ENCODE results near the gene BCAP31. TPM values are rescaled to one million over a fixed set of nuclear protein-coding genes. Genes with fewer than 3 reads are reported as not detected.
"Not testable (repeated sequence)": the region's sequence is repeated elsewhere in the genome, so short reads cannot be mapped to it uniquely, and the experiment has no call there.

The BCAP31 gene
- total RNA-seq, 1 experiment from 2014 or later: 289 TPM

GRCh38 chrX:153696100-153696499 is 28.1 kb downstream of the BCAP31 start:
- Histone ChIP-seq H3K79me2 (ENCODE audit: low read length) (no peaks in the 10 kb centered on the region), H3K9me3 (ENCODE audit: low read length) (no peaks in the 10 kb centered on the region), H3K4me2 (ENCODE audit: low read length) (no peak overlapping the region), H2AFZ (ENCODE audit: low read length) (no peak overlapping the region), H3K27me3 (ENCODE audit: low read length) (no peaks in the 10 kb centered on the region), H3F3A (ENCODE audit: low read length, unreplicated experiment) (no peaks in the 10 kb centered on the region), H4K20me1 (ENCODE audit: low read length) (no peaks in the 10 kb centered on the region), H3K9me2 (replicated peaks; ENCODE audit: low read length) (no peaks in the 10 kb centered on the region), H3K4me3 (ENCODE audit: low read length) (no peak overlapping the region), H3K27ac (ENCODE audit: low read length) (no peak overlapping the region), H3K4me1 (ENCODE audit: insufficient read depth, low read length) (no peaks in the 10 kb centered on the region), H3K9ac (ENCODE audit: low read length) (no peak overlapping the region), H3K36me3 (ENCODE audit: low read depth, low read length) (no peaks in the 10 kb centered on the region)
- intact Hi-C loops (cut with micrococcal nuclease): no loop called here
- ChIA-PET POLR2A (ENCODE audit: unreplicated experiment) (no interaction called here), CTCF (no interaction called here)
- TF ChIP-seq EZH2phosphoT487 (IDR thresholded peaks at IDR 0.05; ENCODE audit: borderline replicate concordance, low read length) (no peak), EZH2 (IDR thresholded peaks at IDR 0.05; ENCODE audit: low read length, unreplicated experiment) (no peak), CTCF (conservative IDR thresholded peaks at IDR 0.05; ENCODE audit: low read depth, low read length) (no peak)
- no peak for ATAC-seq
- BruUV-seq (replicated peaks): TSS peak; percentile 24
- DNase-seq: no peak

- BruUV-seq (replicated peaks): no TSS peak
- Histone ChIP-seq H3K27ac (ENCODE audit: low read length) (no peak overlapping the region), H3K4me3 (ENCODE audit: low read length) (no peak overlapping the region), H3K27me3 (ENCODE audit: low read length) (no peaks in the 10 kb centered on the region), H3K4me1 (ENCODE audit: insufficient read depth, low read length) (peaks cover 8% of the 10 kb centered on the region), H4K20me1 (ENCODE audit: low read length) (no peaks in the 10 kb centered on the region), H3K9ac (ENCODE audit: low read length) (no peak overlapping the region), H2AFZ (ENCODE audit: low read length) (no peak overlapping the region), H3F3A (ENCODE audit: low read length, unreplicated experiment) (no peaks in the 10 kb centered on the region), H3K9me2 (replicated peaks; ENCODE audit: low read length) (no peaks in the 10 kb centered on the region), H3K36me3 (ENCODE audit: low read depth, low read length) (no peaks in the 10 kb centered on the region), H3K79me2 (ENCODE audit: low read length) (peaks cover 9% of the 10 kb centered on the region), H3K4me2 (ENCODE audit: low read length) (no peak overlapping the region), H3K9me3 (ENCODE audit: low read length) (no peaks in the 10 kb centered on the region)
- ChIA-PET POLR2A (ENCODE audit: unreplicated experiment) (no interaction called here), CTCF (no interaction called here)
- intact Hi-C loops (cut with micrococcal nuclease): no loop called here
- DNase-seq (no peak), ATAC-seq (no peak)
- TF ChIP-seq EZH2 (IDR thresholded peaks at IDR 0.05; ENCODE audit: low read length, unreplicated experiment): no peak
- TF ChIP-seq CTCF (conservative IDR thresholded peaks at IDR 0.05; ENCODE audit: low read depth, low read length): no peak
- no peak for TF ChIP-seq EZH2phosphoT487 (IDR thresholded peaks at IDR 0.05; ENCODE audit: borderline replicate concordance, low read length)
Observed at GRCh38 chrX:153694687-153695270, 29.4 kb downstream of the BCAP31 start.

- Histone ChIP-seq H3K4me1 (ENCODE audit: insufficient read depth, low read length) (peaks cover 12% of the 10 kb centered on the region), H3K79me2 (ENCODE audit: low read length) (peaks cover 13% of the 10 kb centered on the region)
- H3K27ac ChIP-seq (ENCODE audit: low read length); H3F3A ChIP-seq (ENCODE audit: low read length, unreplicated experiment); H3K4me2 ChIP-seq (ENCODE audit: low read length); H3K27me3 ChIP-seq (ENCODE audit: low read length); H3K36me3 ChIP-seq (ENCODE audit: low read depth, low read length); ATAC-seq; intact Hi-C loops (cut with micrococcal nuclease); H3K9me3 ChIP-seq (ENCODE audit: low read length); H3K9ac ChIP-seq (ENCODE audit: low read length); DNase-seq; CTCF ChIA-PET; H4K20me1 ChIP-seq (ENCODE audit: low read length); POLR2A ChIA-PET (ENCODE audit: unreplicated experiment); H3K9me2 ChIP-seq (replicated peaks; ENCODE audit: low read length); BruUV-seq (replicated peaks); H3K4me3 ChIP-seq (ENCODE audit: low read length); H2AFZ ChIP-seq (ENCODE audit: low read length): not testable (repeated sequence)
Observed at GRCh38 chrX:153694256-153694655, 29.9 kb downstream of the BCAP31 start.

Data from PC-3 (cell line).